HL-60 (cell line): Measurements from ENCODE around the gene PECR.

Source experiments
- GABPA ChIP-seq: IDR thresholded peaks from 2 replicates; pipeline ENCODE4 v1.6.1; 2012; ENCODE audit warnings: low read depth
- POLR2AphosphoS5 ChIP-seq: IDR thresholded peaks from 2 replicates; pipeline ENCODE4 v1.6.1; 2012; ENCODE audit warnings: low read depth
- TF ChIP-seq, protein P1 (sequence below): IDR thresholded peaks from one replicate; pipeline ENCODE4 v1.5.1; 2011; ENCODE audit warnings: low read length, control low read depth, inconsistent platforms; ENCODE audit not compliant: insufficient read depth

DNA sequence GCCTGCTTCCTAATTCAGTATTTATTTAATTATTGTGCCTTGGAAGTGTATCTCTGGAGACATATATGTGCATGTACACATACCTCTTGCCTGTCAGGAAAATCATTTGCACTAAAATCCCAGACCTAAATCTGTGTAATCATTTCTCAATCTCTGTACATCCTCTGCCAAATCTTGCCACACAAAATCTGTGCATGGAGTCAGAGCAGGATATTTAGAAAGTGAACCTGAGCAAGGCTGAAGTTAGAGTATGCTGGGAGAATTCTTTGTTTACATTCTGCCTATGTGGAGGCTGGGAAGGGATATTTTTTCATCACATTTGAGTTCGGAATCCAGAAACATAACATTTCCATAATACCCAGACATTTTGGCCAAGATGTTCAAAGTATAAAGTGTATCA is 36.9 kb upstream of the PECR start:
- TF ChIP-seq, protein P1, sequence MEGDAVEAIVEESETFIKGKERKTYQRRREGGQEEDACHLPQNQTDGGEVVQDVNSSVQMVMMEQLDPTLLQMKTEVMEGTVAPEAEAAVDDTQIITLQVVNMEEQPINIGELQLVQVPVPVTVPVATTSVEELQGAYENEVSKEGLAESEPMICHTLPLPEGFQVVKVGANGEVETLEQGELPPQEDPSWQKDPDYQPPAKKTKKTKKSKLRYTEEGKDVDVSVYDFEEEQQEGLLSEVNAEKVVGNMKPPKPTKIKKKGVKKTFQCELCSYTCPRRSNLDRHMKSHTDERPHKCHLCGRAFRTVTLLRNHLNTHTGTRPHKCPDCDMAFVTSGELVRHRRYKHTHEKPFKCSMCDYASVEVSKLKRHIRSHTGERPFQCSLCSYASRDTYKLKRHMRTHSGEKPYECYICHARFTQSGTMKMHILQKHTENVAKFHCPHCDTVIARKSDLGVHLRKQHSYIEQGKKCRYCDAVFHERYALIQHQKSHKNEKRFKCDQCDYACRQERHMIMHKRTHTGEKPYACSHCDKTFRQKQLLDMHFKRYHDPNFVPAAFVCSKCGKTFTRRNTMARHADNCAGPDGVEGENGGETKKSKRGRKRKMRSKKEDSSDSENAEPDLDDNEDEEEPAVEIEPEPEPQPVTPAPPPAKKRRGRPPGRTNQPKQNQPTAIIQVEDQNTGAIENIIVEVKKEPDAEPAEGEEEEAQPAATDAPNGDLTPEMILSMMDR: no peak
- TF ChIP-seq POLR2AphosphoS5 (no peak), GABPA (no peak)
